Activated CD4-positive, alpha-beta T cell treated with anti-CD3 and anti-CD28 coated beads, Interleukin-2, amount 50 U/mL, for 24 hours (primary cell): ENCODE results near the gene SPAAR.
A peak's percentile ranks its signal among the peaks of the same experiment; 100 is the strongest.
"Not testable (repeated sequence)": the region's sequence is repeated elsewhere in the genome, so short reads cannot be mapped to it uniquely, and the experiment has no call there.

Source experiments
- DNase-seq, 2 donors: peaks; one replicate each; pipeline ENCODE4 v3.0.0-alpha.2; 2020; ENCODE audit warnings: low read depth in 1 of 2, low spot score in 1 of 2

The SPAAR gene

GRCh38 chr9:35903049-35903448 is 6.2 kb upstream of the SPAAR start:
- DNase-seq = peak in 1 of 2 donors; percentile 52

DNA sequence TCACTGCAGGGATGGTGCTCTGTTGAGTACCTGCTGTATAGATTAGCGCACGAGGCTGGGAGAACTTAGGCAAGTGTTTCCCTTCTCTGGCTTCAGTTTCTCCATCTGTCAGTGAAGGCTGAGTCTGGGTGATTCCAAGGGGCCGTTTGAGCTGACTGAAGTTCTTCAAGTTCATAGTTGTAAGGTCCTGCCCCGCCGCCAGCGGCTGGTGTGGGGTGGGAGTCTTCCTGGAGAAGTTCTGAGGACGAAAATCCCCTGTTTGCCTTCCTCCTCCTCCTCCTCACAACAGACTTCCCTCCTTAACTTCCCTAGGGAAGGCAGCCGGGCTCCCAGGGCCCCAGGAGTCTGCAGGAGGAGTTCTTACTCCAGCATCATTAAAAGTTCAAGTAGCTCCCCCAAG is 5.0 kb upstream of the SPAAR start:
- no peak for DNase-seq

DNA sequence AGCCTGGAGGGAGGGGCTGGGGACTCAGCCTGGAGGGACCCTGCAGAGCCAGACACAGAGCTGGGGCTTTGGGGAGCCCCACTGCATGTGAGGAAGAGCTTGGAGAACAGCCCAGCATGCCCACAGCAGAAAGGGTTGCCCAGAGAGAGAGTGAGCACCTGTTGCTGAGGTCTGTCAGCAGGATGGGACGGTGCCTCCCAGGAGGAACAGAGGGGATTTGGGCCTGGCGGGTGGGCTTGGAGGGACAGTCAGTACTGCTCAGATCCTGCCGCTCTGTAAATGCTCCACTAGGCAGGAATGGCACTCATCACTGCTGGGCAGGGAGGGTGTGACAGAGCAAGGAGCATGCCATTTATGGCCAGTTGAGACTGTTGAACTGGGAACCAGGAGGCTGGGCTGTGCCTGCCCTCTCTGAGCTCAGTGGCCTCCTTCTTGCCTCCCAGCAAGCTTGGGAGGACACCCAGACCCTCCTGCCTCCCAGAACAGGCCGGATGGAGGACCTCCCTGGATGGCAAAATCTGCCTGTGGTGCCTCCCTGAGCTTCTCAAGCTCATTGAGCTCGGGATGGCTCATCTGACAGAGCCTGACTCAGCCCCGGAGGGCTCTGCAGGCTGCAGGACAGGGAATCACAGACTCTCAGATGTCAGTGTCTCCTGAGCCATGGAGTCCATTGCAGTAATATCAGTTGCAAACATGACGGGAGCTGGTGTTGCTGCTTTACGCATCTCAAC is 4.1 kb upstream of the SPAAR start:
- DNase-seq = no peak

- no peak for DNase-seq
Measured at GRCh38 chr9:35905912-35906679, 3.2 kb upstream of the SPAAR start, which contains the start of gene HRCT1. HRCT1 (plus strand) TSS chr9:35906202; CDS start chr9:35906288, 86 bp downstream.

GRCh38 chr9:35906923-35907699 is 2.2 kb upstream of the SPAAR start:
- no peak for DNase-seq

GRCh38 chr9:35907711-35908503 is 1.4 kb upstream of the SPAAR start:
- DNase-seq = no peak

- no peak for DNase-seq
Measured at GRCh38 chr9:35908504-35909125, 675 bp upstream of the SPAAR start.

- DNase-seq = no peak
Measured at GRCh38 chr9:35909687-35910612, 660 bp downstream of the SPAAR start.

GRCh38 chr9:35910613-35911359 is 1.5 kb downstream of the SPAAR start:
- DNase-seq = peak in 1 of 2 donors; percentile 19

DNA sequence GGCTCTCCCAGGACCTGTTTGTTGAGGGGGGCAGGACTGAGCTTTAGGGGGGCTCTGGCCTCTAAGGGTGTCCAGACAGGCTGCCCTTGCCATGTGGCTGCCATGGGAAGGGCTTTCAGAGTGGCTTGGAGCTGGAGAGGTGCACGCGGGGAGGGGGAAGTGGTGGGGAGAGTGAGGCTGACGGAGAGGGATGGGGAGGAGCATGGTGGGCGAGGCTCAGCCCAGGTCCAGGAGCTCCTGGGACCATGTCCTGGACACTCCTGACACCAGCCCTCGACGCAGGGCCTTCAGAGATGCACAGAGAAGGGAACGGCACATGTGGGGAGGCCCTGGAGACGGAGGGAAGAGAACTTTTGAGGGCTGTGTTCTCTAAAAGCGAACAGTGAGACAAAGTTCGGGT is 2.4 kb downstream of the SPAAR start:
- no peak for DNase-seq

DNA sequence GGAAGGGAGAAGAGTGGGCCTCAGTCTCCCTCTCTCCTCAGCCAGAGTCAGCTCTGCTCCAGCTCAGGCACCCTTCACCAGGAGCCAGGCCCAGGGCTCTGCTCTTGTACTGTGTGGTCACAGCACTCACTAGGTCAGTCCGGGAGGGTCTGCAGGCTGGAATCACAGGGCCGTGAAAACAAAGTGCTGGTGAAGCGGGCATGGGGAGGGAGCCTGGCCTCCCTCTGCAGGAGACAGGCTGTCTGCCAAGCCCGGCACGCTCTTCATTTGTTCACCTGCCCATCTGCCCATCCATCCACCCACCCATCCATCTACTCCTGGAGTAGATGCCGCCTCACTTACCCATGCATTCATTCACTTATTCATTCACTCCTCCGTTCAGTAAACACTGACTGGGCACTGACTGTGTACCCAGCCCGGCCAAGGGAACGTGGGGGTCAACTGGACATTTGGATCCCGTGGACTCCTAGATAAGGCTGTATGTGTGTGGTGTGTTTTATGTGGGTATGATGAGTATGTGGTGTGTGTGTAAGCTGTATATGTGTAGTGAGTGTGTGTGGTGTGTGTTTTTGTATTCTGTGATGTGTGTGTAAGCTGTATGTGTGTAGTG is 3.6 kb downstream of the SPAAR start:
- no peak for DNase-seq

DNA sequence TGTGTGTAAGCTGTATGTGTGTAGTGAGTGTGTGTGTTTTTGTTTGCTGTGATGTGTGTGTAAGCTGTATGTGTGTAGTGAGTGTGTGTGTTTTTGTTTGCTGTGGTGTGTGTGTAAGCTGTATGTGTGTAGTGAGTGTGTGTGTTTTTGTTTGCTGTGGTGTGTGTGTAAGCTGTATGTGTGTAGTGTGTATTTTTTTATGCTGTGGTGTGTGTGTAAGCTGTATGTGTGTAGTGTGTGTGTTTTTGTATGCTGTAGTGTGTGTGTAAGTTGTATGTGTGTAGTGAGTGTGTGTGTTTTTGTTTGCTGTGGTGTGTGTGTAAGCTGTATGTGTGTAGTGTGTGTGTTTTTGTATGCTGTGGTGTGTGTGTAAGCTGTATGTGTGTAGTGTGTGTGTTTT is 4.1 kb downstream of the SPAAR start:
- not testable (repeated sequence) for DNase-seq

GRCh38 chr9:35914301-35914807 is 5.1 kb downstream of the SPAAR start:
- no peak for DNase-seq

GRCh38 chr9:35915681-35916294 is 6.5 kb downstream of the SPAAR start:
- DNase-seq = no peak

DNA sequence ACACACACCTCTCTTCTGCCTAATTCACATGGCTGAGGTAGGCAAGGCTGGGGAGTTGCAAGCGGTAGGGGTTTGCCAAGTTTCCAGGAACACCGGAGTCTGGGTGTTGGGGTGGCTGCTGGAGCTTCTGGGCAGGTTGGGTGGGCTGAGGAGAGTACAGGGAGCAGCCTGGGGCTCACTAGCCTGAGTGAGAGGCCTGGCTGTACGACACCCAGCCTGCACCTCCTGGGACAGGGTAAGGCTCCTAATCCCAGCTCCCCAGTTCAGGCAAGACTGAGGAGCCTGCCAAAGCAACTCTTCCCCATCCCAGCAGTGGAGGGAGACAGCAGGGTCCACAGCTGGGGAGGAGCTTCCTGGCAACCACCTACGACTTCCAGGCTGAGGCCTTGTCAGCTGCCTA is 8.0 kb downstream of the SPAAR start:
- DNase-seq = no peak

GRCh38 chr9:35918780-35919179 is 9.5 kb downstream of the SPAAR start:
- DNase-seq = no peak

DNA sequence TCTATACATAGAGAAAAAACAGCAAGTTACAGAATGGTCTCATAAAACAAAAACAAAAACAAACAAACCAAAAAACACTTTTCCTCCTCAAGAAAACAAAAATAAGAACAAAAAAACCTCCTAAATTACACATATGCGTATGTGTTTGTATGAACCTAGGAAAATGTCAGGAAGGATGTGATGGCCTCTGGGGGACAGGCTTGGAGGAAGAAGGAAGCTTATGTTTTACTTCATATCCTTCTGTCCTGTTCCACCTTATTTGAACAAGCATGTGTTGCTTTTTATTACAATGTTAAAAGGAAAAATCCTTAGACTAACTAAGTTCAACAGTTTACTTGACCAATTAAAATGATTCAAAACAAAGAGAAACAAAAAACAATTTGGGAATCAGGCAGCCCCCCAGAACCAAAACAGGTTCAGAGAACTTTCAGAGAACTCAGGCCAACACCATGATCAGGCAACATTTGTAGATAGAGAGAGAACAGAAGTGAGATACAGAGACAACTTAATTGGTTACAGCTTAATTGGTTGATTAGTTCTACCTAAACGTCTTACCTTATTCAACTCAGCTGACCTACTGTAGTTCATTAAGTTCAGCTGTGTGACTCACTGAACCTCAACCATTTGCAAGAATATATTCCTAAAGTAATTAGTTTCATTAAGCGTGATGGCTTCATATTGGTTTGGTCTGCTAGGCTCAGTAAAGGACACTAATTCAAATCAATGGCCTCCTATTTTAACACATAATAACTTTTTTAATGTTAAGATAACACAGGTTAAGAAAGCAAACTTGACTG is 10.1 kb downstream of the SPAAR start:
- DNase-seq = no peak
